ENCODE results near the gene TSC22D4. TPM values are rescaled to one million over a fixed set of nuclear protein-coding genes. Genes with fewer than 3 reads are reported as not detected.

TSC22D4 gene
- total and polyA plus RNA-seq, 9 of the 15 experiments (the other 6 are each of a cell fraction or from before 2014, with no cell fraction given): 0.37 to 107 (median 28.7) TPM

DNA sequence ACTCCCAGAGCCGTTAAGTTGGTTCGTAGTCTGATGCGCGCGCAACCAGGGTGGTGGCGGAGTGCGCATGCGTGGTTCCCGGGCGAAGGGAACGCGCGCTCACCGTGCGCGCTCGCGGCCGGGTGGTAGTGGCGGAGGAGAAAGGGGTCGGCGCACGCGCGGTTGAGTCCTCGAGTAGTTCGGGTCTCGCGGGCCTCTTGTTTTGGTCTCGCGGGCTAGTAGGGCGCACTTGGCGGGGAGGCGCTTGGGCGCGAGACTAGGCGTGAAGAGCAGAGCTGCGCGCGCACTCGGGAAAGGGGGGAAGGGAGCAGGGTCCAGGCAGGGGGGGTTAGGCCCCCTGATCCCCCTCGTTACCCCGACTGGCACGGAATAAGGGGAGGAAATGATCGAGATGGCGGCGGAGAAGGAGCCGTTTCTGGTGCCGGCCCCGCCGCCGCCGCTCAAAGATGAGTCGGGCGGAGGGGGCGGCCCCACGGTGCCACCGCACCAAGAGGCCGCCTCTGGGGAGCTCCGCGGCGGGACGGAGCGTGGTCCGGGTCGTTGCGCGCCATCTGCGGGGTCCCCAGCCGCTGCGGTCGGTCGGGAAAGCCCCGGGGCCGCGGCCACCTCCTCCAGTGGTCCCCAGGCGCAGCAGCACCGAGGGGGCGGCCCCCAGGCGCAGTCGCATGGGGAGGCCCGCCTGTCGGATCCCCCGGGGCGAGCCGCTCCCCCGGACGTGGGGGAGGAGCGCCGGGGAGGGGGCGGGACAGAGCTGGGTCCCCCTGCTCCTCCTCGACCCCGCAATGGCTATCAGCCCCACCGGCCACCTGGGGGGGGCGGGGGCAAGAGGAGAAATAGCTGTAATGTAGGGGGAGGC, 49.1 kb downstream of the TSC22D4 start, which contains the start of gene MEPCE (continued):
- TF ChIP-seq, protein P1, sequence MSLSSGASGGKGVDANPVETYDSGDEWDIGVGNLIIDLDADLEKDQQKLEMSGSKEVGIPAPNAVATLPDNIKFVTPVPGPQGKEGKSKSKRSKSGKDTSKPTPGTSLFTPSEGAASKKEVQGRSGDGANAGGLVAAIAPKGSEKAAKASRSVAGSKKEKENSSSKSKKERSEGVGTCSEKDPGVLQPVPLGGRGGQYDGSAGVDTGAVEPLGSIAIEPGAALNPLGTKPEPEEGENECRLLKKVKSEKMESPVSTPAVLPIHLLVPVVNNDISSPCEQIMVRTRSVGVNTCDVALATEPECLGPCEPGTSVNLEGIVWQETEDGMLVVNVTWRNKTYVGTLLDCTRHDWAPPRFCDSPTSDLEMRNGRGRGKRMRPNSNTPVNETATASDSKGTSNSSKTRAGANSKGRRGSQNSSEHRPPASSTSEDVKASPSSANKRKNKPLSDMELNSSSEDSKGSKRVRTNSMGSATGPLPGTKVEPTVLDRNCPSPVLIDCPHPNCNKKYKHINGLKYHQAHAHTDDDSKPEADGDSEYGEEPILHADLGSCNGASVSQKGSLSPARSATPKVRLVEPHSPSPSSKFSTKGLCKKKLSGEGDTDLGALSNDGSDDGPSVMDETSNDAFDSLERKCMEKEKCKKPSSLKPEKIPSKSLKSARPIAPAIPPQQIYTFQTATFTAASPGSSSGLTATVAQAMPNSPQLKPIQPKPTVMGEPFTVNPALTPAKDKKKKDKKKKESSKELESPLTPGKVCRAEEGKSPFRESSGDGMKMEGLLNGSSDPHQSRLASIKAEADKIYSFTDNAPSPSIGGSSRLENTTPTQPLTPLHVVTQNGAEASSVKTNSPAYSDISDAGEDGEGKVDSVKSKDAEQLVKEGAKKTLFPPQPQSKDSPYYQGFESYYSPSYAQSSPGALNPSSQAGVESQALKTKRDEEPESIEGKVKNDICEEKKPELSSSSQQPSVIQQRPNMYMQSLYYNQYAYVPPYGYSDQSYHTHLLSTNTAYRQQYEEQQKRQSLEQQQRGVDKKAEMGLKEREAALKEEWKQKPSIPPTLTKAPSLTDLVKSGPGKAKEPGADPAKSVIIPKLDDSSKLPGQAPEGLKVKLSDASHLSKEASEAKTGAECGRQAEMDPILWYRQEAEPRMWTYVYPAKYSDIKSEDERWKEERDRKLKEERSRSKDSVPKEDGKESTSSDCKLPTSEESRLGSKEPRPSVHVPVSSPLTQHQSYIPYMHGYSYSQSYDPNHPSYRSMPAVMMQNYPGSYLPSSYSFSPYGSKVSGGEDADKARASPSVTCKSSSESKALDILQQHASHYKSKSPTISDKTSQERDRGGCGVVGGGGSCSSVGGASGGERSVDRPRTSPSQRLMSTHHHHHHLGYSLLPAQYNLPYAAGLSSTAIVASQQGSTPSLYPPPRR (CRISPR knock-in tag; IDR thresholded peaks at IDR 0.05; ENCODE audit: borderline replicate concordance): 0 out of 2 replicates have a peak, but pooled peaks have one; percentile 26
- TF ChIP-seq PRMT5 (CRISPR knock-in tag; IDR thresholded peaks at IDR 0.05) (0 out of 2 replicates have a peak, but pooled peaks have one; percentile 52), ERF (CRISPR knock-in tag; IDR thresholded peaks at IDR 0.05) (peak; percentile 84; the same call in 1 of the 2 replicates), SRSF3 (IDR thresholded peaks at IDR 0.05; ENCODE audit: insufficient read depth, low read length) (peak; percentile 91; the same call in 1 of the 2 replicates), ILF3 (IDR thresholded peaks at IDR 0.05; ENCODE audit: borderline replicate concordance) (peak; percentile 60; the same call in 1 of the 2 replicates), ELF4 (CRISPR knock-in tag; IDR thresholded peaks at IDR 0.05) (0 out of 2 replicates have a peak, but pooled peaks have one; percentile 0), SMAD4 (CRISPR knock-in tag; conservative IDR thresholded peaks at IDR 0.05) (peak; percentile 46), ZNF436 (CRISPR knock-in tag; IDR thresholded peaks at IDR 0.05) (no peak), SMC3 (conservative IDR thresholded peaks at IDR 0.05; ENCODE audit: insufficient read depth, low read depth, low read length) (0 out of 2 replicates have a peak, but pooled peaks have one; percentile 11), TGIF2 (CRISPR knock-in tag; IDR thresholded peaks at IDR 0.05) (peak; percentile 51; the same call in 1 of the 2 replicates), CBFB (CRISPR knock-in tag; IDR thresholded peaks at IDR 0.05) (no peak), SMAD3 (CRISPR knock-in tag; conservative IDR thresholded peaks at IDR 0.05) (peak; percentile 77), ETS1 (conservative IDR thresholded peaks at IDR 0.05; ENCODE audit: control insufficient read depth, low read depth, low read length) (peak; percentile 79; the same call in 1 of the 2 replicates), U2AF1 (optimal IDR thresholded peaks at IDR 0.05; ENCODE audit: low read depth, low read length) (peak; percentile 95), MED1 (CRISPR knock-in tag; IDR thresholded peaks at IDR 0.05; ENCODE audit: borderline replicate concordance) (no peak)
- TF ChIP-seq, protein P2, sequence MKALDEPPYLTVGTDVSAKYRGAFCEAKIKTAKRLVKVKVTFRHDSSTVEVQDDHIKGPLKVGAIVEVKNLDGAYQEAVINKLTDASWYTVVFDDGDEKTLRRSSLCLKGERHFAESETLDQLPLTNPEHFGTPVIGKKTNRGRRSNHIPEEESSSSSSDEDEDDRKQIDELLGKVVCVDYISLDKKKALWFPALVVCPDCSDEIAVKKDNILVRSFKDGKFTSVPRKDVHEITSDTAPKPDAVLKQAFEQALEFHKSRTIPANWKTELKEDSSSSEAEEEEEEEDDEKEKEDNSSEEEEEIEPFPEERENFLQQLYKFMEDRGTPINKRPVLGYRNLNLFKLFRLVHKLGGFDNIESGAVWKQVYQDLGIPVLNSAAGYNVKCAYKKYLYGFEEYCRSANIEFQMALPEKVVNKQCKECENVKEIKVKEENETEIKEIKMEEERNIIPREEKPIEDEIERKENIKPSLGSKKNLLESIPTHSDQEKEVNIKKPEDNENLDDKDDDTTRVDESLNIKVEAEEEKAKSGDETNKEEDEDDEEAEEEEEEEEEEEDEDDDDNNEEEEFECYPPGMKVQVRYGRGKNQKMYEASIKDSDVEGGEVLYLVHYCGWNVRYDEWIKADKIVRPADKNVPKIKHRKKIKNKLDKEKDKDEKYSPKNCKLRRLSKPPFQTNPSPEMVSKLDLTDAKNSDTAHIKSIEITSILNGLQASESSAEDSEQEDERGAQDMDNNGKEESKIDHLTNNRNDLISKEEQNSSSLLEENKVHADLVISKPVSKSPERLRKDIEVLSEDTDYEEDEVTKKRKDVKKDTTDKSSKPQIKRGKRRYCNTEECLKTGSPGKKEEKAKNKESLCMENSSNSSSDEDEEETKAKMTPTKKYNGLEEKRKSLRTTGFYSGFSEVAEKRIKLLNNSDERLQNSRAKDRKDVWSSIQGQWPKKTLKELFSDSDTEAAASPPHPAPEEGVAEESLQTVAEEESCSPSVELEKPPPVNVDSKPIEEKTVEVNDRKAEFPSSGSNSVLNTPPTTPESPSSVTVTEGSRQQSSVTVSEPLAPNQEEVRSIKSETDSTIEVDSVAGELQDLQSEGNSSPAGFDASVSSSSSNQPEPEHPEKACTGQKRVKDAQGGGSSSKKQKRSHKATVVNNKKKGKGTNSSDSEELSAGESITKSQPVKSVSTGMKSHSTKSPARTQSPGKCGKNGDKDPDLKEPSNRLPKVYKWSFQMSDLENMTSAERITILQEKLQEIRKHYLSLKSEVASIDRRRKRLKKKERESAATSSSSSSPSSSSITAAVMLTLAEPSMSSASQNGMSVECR (CRISPR knock-in tag; IDR thresholded peaks at IDR 0.05): peak; percentile 15

Data from K562 (cell line).